Activated T-helper 2 cell treated with anti-CD3 and anti-CD28 coated beads, Interferon-gamma antibody, Interleukin-2, Interleukin-4, amounts not matched to agents 10 μg/mL and 5 μg/mL and 100 μg/mL, durations not matched to agents 14 hours and 24 hours and 36 hours (primary cell): ENCODE results near the gene ZMYND11. TPM values are rescaled to one million over a fixed set of nuclear protein-coding genes. Genes with fewer than 3 reads are reported as not detected.

Source experiments
- DNase-seq: peaks from one replicate; pipeline ENCODE4 v3.0.0; 2021; ENCODE audit warnings: low spot score
- H3K27ac Mint-ChIP-seq: one replicate; pipeline ENCODE4 v1.8.0; 2021; ENCODE audit warnings: mixed read lengths
- H3K27me3 Mint-ChIP-seq: one replicate; pipeline ENCODE4 v1.8.0; 2021; ENCODE audit warnings: low read depth, mixed read lengths
- H3K36me3 Mint-ChIP-seq: one replicate; pipeline ENCODE4 v1.8.0; 2021; ENCODE audit warnings: low read depth, mixed read lengths
- H3K4me1 Mint-ChIP-seq: one replicate; pipeline ENCODE4 v1.8.0; 2021; ENCODE audit warnings: low read depth, mixed read lengths
- H3K4me3 Mint-ChIP-seq: one replicate; pipeline ENCODE4 v1.8.0; 2021; ENCODE audit warnings: low read depth, mild to moderate bottlenecking, moderate library complexity, mixed read lengths
- H3K9me3 Mint-ChIP-seq: one replicate; pipeline ENCODE4 v1.8.0; 2021; ENCODE audit warnings: mixed read lengths
- intact Hi-C: fragments of 100-400 bp; cut with micrococcal nuclease; formaldehyde crosslinking; loops from one replicate; pipeline ENCODE4 v1.15.1; 2023
- total RNA-seq: library from RNA; stranded (reverse); gene quantifications from 2 replicates; pipeline ENCODE4 v1.2.3, GENCODE V29; 2022

ZMYND11 gene
- total RNA-seq, 1 donor from 2014 or later = 28.3 TPM

- Mint-ChIP-seq H3K4me3 (no peak overlapping the region), H3K27ac (no peak overlapping the region), H3K4me1 (peaks cover 12% of the 10 kb centered on the region), H3K27me3 (no peaks in the 10 kb centered on the region), H3K36me3 (peaks cover 4% of the 10 kb centered on the region), H3K9me3 (no peaks in the 10 kb centered on the region)
- no peak for DNase-seq
- intact Hi-C loops = loop anchor here (5.0 kb wide), 1 partner anchor 38 kb away; no protein-coding TSS in a partner anchor
These were observed 84.6 kb downstream of the ZMYND11 start for GRCh38 chr10:219731-220472.

- Mint-ChIP-seq H3K4me1 (peaks cover 17% of the 10 kb centered on the region), H3K4me3 (no peak overlapping the region), H3K27ac (no peak overlapping the region), H3K27me3 (no peaks in the 10 kb centered on the region), H3K9me3 (no peaks in the 10 kb centered on the region), H3K36me3 (peaks cover 4% of the 10 kb centered on the region)
- DNase-seq = no peak
- intact Hi-C loops = loop anchor here (5.0 kb wide), 1 partner anchor 42 kb away; no protein-coding TSS in a partner anchor
These were observed 89.3 kb downstream of the ZMYND11 start for GRCh38 chr10:224571-224970.

- no peaks in the 10 kb centered on the region for H3K27me3 Mint-ChIP-seq
- intact Hi-C loops = loop anchor here (5.0 kb wide), 1 partner anchor 89 kb away; the partner anchor contains the start of gene ZMYND11
- peaks cover 10% of the 10 kb centered on the region for H3K4me1 Mint-ChIP-seq
- H3K4me3 Mint-ChIP-seq = no peak overlapping the region
- no peak overlapping the region for H3K27ac Mint-ChIP-seq
- DNase-seq = no peak
- peaks cover 3% of the 10 kb centered on the region for H3K36me3 Mint-ChIP-seq
- no peaks in the 10 kb centered on the region for H3K9me3 Mint-ChIP-seq
These were observed 90.8 kb downstream of the ZMYND11 start for GRCh38 chr10:226018-226417.

GRCh38 chr10:227014-227413 lies 91.8 kb downstream of the ZMYND11 start:
- H3K9me3 Mint-ChIP-seq = no peaks in the 10 kb centered on the region
- H3K36me3 Mint-ChIP-seq = no peaks in the 10 kb centered on the region
- intact Hi-C loops = loop anchor here (5.0 kb wide), 1 partner anchor 90 kb away; the partner anchor contains the start of gene ZMYND11
- H3K27me3 Mint-ChIP-seq = no peaks in the 10 kb centered on the region
- H3K4me3 Mint-ChIP-seq = no peak overlapping the region
- peaks cover 7% of the 10 kb centered on the region for H3K4me1 Mint-ChIP-seq
- no peak for DNase-seq
- no peak overlapping the region for H3K27ac Mint-ChIP-seq

GRCh38 chr10:228366-228765 lies 93.1 kb downstream of the ZMYND11 start:
- H3K4me1 Mint-ChIP-seq = peaks cover 7% of the 10 kb centered on the region
- DNase-seq = no peak
- intact Hi-C loops = loop anchor here (5.0 kb wide), 1 partner anchor 91 kb away; the partner anchor contains the start of gene ZMYND11
- no peak overlapping the region for H3K27ac Mint-ChIP-seq
- H3K36me3 Mint-ChIP-seq = no peaks in the 10 kb centered on the region
- H3K27me3 Mint-ChIP-seq = no peaks in the 10 kb centered on the region
- no peaks in the 10 kb centered on the region for H3K9me3 Mint-ChIP-seq
- H3K4me3 Mint-ChIP-seq = no peak overlapping the region

GRCh38 chr10:230758-231157 lies 95.5 kb downstream of the ZMYND11 start:
- intact Hi-C loops = no loop called here

GRCh38 chr10:232061-232460 lies 96.8 kb downstream of the ZMYND11 start:
- no peaks in the 10 kb centered on the region for H3K9me3 Mint-ChIP-seq
- no peaks in the 10 kb centered on the region for H3K27me3 Mint-ChIP-seq
- peaks cover 10% of the 10 kb centered on the region for H3K4me1 Mint-ChIP-seq
- intact Hi-C loops = no loop called here
- no peak overlapping the region for H3K27ac Mint-ChIP-seq
- no peak for DNase-seq
- no peak overlapping the region for H3K4me3 Mint-ChIP-seq
- peaks cover 4% of the 10 kb centered on the region for H3K36me3 Mint-ChIP-seq

More at GRCh38 chr10:230758-231157, 95.5 kb downstream of the ZMYND11 start:
- Mint-ChIP-seq H3K4me3 (no peak overlapping the region), H3K27ac (no peak overlapping the region), H3K36me3 (no peaks in the 10 kb centered on the region), H3K9me3 (no peaks in the 10 kb centered on the region), H3K27me3 (no peaks in the 10 kb centered on the region), H3K4me1 (peaks cover 10% of the 10 kb centered on the region)
- no peak for DNase-seq

GRCh38 chr10:232878-233277 lies 97.6 kb downstream of the ZMYND11 start:
- H3K4me3 Mint-ChIP-seq = no peak overlapping the region
- H3K36me3 Mint-ChIP-seq = peaks cover 4% of the 10 kb centered on the region
- H3K4me1 Mint-ChIP-seq = peaks cover 10% of the 10 kb centered on the region
- no peak overlapping the region for H3K27ac Mint-ChIP-seq
- no peaks in the 10 kb centered on the region for H3K9me3 Mint-ChIP-seq
- no peaks in the 10 kb centered on the region for H3K27me3 Mint-ChIP-seq
- DNase-seq = no peak
- intact Hi-C loops = no loop called here

- intact Hi-C loops = no loop called here
- no peak overlapping the region for H3K4me3 Mint-ChIP-seq
- H3K27ac Mint-ChIP-seq = no peak overlapping the region
- H3K27me3 Mint-ChIP-seq = no peaks in the 10 kb centered on the region
- no peaks in the 10 kb centered on the region for H3K9me3 Mint-ChIP-seq
- peaks cover 4% of the 10 kb centered on the region for H3K36me3 Mint-ChIP-seq
- H3K4me1 Mint-ChIP-seq = peaks cover 2% of the 10 kb centered on the region
- DNase-seq = no peak
These were observed 99.6 kb downstream of the ZMYND11 start for GRCh38 chr10:234708-235406.

GRCh38 chr10:235915-236314 lies 100.7 kb downstream of the ZMYND11 start:
- Mint-ChIP-seq H3K27me3 (no peaks in the 10 kb centered on the region), H3K27ac (no peak overlapping the region), H3K36me3 (peaks cover 4% of the 10 kb centered on the region), H3K4me1 (peaks cover 2% of the 10 kb centered on the region), H3K4me3 (no peak overlapping the region), H3K9me3 (no peaks in the 10 kb centered on the region)
- intact Hi-C loops = no loop called here
- DNase-seq = no peak

- DNase-seq = no peak
- no peak overlapping the region for H3K4me3 Mint-ChIP-seq
- no peak overlapping the region for H3K27ac Mint-ChIP-seq
- intact Hi-C loops = no loop called here
- no peaks in the 10 kb centered on the region for H3K9me3 Mint-ChIP-seq
- peaks cover 2% of the 10 kb centered on the region for H3K4me1 Mint-ChIP-seq
- H3K27me3 Mint-ChIP-seq = no peaks in the 10 kb centered on the region
- H3K36me3 Mint-ChIP-seq = peaks cover 11% of the 10 kb centered on the region
These were observed 103.9 kb downstream of the ZMYND11 start for GRCh38 chr10:239109-239508.

- H3K27ac Mint-ChIP-seq = no peak overlapping the region
- DNase-seq = no peak
- H3K4me3 Mint-ChIP-seq = no peak overlapping the region
- no peaks in the 10 kb centered on the region for H3K27me3 Mint-ChIP-seq
- H3K4me1 Mint-ChIP-seq = no peaks in the 10 kb centered on the region
- H3K9me3 Mint-ChIP-seq = no peaks in the 10 kb centered on the region
- H3K36me3 Mint-ChIP-seq = peaks cover 15% of the 10 kb centered on the region
- intact Hi-C loops = no loop called here
These were observed 106.2 kb downstream of the ZMYND11 start for GRCh38 chr10:241451-241850.
